HepG2 (cell line): Measurements from ENCODE around the gene ALDH9A1. TPM values are rescaled to one million over a fixed set of nuclear protein-coding genes. Genes with fewer than 3 reads are reported as not detected.

ENCODE experiments used
- ATAC-seq: fragments of 200-7000 bp; cut with Tn5 transposase; 3 replicates; pipeline ENCODE4 v1.9.1; 2020; ENCODE audit warnings: mild to moderate bottlenecking, moderate library complexity
- BruUV-seq: library from RNA; stranded (reverse); fragments of 400-500 nt; replicated peaks from 2 replicates; lab custom pipeline; 2021; lab: Mats Ljungman, UMichigan
- CTCF ChIA-PET: fragments of 300-600 bp; formaldehyde crosslinking; extraction: SDS; loops from one replicate; lab custom pipeline; 2021; ENCODE audit warnings: low total read pairs, inconsistent platforms, low intra/inter-chr PET ratio; lab: Yijun Ruan, JAX
- POLR2A ChIA-PET: fragments of 350-600 bp; sonication (Branson Sonifier 250); formaldehyde crosslinking; loops from one replicate; lab custom pipeline; 2020; ENCODE audit warnings: antibody characterized with exemption, inconsistent platforms; lab: Yijun Ruan, JAX
- DNase-seq: peaks from one replicate; pipeline ENCODE4 v3.0.0-alpha.2; 2015; ENCODE audit warnings: low spot score
- FAIRE-seq: peaks from 3 replicates; lab custom pipeline; 2011; peaks lifted over from hg19 to GRCh38; lab: Jason Lieb, UNC
- H2AFZ ChIP-seq: one replicate; pipeline ENCODE4 v1.6.1; 2011; ENCODE audit warnings: low read length, inconsistent platforms
- H3K27ac ChIP-seq: fragments of 300-600 bp; 3 replicates; pipeline ENCODE4 v1.8.0; 2011; ENCODE audit warnings: mixed run types, mild to moderate bottlenecking, mixed read lengths, low read length, inconsistent platforms; ENCODE audit not compliant: insufficient read depth; ENCODE audit errors: extremely low read length
- H3K27me3 ChIP-seq, 2 experiments: fragments of 200-600 bp in 1 of 2; 2 replicates in 1 of 2; 3 replicates in 1 of 2; pipeline versions ENCODE4 v1.6.0 to v1.8.0; 2011; ENCODE audit warnings: low read length in 2 of 2, mild to moderate bottlenecking in 2 of 2, moderate library complexity in 2 of 2, inconsistent platforms in 1 of 2; ENCODE audit not compliant: insufficient read depth in 2 of 2, control insufficient read depth in 1 of 2
- H3K36me3 ChIP-seq, 2 experiments: fragments of 200-600 bp in 1 of 2; replicated peaks in 1 of 2; 2 replicates in 1 of 2; 3 replicates in 1 of 2; pipeline versions ENCODE4 v1.5.1 to v1.8.0; 2011; ENCODE audit warnings: low read length in 2 of 2, inconsistent platforms in 1 of 2; ENCODE audit not compliant: insufficient read depth in 2 of 2, control insufficient read depth in 1 of 2
- H3K4me1 ChIP-seq: 2 replicates; pipeline ENCODE4 v1.5.1; 2012; ENCODE audit warnings: low read length, inconsistent platforms; ENCODE audit not compliant: insufficient read depth
- H3K4me2 ChIP-seq: 2 replicates; pipeline ENCODE4 v1.6.0; 2011; ENCODE audit warnings: low read depth, low read length, inconsistent platforms
- H3K4me3 ChIP-seq, 3 experiments: fragments of 200-600 bp in 1 of 3; sonication (generic), shearing (Covaris generic) in 1 of 3; replicated peaks in 1 of 3; 2 replicates each; pipeline ENCODE4 v1.5.1; 2011 to 2016; ENCODE audit warnings: low read length in 3 of 3, inconsistent platforms in 2 of 3, low read depth in 2 of 3, mild to moderate bottlenecking in 2 of 3, control low read depth in 1 of 3, mixed read lengths in 1 of 3; ENCODE audit not compliant: insufficient read depth in 1 of 3
- H3K79me2 ChIP-seq: one replicate; pipeline ENCODE4 v1.6.1; 2011; ENCODE audit warnings: low read length, inconsistent platforms; ENCODE audit not compliant: insufficient read depth
- H3K9ac ChIP-seq: 2 replicates; pipeline ENCODE4 v1.6.0; 2011; ENCODE audit warnings: mild to moderate bottlenecking, low read depth, low read length, inconsistent platforms; ENCODE audit not compliant: insufficient read depth
- H3K9me3 ChIP-seq: 2 replicates; pipeline ENCODE4 v1.5.1; 2012; ENCODE audit warnings: mild to moderate bottlenecking, low read length
- H4K20me1 ChIP-seq: 2 replicates; pipeline ENCODE4 v1.6.0; 2011; ENCODE audit warnings: inconsistent platforms, mild to moderate bottlenecking, low read length, moderate library complexity; ENCODE audit not compliant: insufficient read depth
- ATF3 ChIP-seq: sonication (generic); formaldehyde crosslinking; IDR thresholded peaks from 2 replicates; pipeline ENCODE4 v1.4.0; 2020; ENCODE audit warnings: missing genetic modification reagents
- CCAR2 ChIP-seq: fragments of 200-400 bp; formaldehyde crosslinking; optimal IDR thresholded peaks from 2 replicates; pipeline ENCODE3; 2018; ENCODE audit warnings: low read depth, mild to moderate bottlenecking, low read length, moderate library complexity
- DNMT3B ChIP-seq: conservative IDR thresholded peaks from 2 replicates; pipeline ENCODE4 v1.6.1; 2016; ENCODE audit warnings: missing biosample characterization, control low read depth
- DRAP1 ChIP-seq: IDR thresholded peaks from 2 replicates; pipeline ENCODE4 v1.6.1; 2016; ENCODE audit warnings: missing genetic modification reagents, missing compliant biosample characterization
- KDM1A ChIP-seq: IDR thresholded peaks from 2 replicates; pipeline ENCODE4 v1.6.1; 2016; ENCODE audit warnings: missing compliant biosample characterization
- NBN ChIP-seq: fragments of 450-650 bp; conservative IDR thresholded peaks from 2 replicates; pipeline ENCODE4 v1.6.1; 2017
- NRL ChIP-seq: sonication (generic); formaldehyde crosslinking; IDR thresholded peaks from 2 replicates; pipeline ENCODE4 v1.5.0; 2020; ENCODE audit warnings: missing genetic modification reagents, mild to moderate bottlenecking, moderate library complexity, borderline replicate concordance
- PHF5A ChIP-seq: IDR thresholded peaks from one replicate; pipeline ENCODE4 v1.6.1; 2018; ENCODE audit warnings: low read depth, missing genetic modification reagents; ENCODE audit not compliant: unreplicated experiment
- POLR2G ChIP-seq: fragments of 200-400 bp; formaldehyde crosslinking; IDR thresholded peaks from 2 replicates; pipeline ENCODE4 v1.6.1; 2018; ENCODE audit warnings: mild to moderate bottlenecking, low read depth, low read length, moderate library complexity
- RFX5 ChIP-seq: IDR thresholded peaks from 2 replicates; pipeline ENCODE4 v1.6.1; 2011; ENCODE audit warnings: low read depth, low read length, improper control_type of control experiment
- SP4 ChIP-seq: sonication (generic); formaldehyde crosslinking; IDR thresholded peaks from 2 replicates; pipeline ENCODE4 v1.8.1; 2023; ENCODE audit warnings: mild to moderate bottlenecking, missing genetic modification reagents
- SSRP1 ChIP-seq: IDR thresholded peaks from 2 replicates; pipeline ENCODE4 v1.6.1; 2016; ENCODE audit warnings: control low read depth
- TSC22D2 ChIP-seq: sonication (generic); formaldehyde crosslinking; IDR thresholded peaks from 2 replicates; pipeline ENCODE4 v1.5.1; 2020; ENCODE audit warnings: missing genetic modification reagents, mild to moderate bottlenecking, borderline replicate concordance
- XRCC5 ChIP-seq: fragments of 200-400 bp; formaldehyde crosslinking; optimal IDR thresholded peaks from 2 replicates; pipeline ENCODE3; 2017; ENCODE audit warnings: mild to moderate bottlenecking, low read length
- ZBTB34 ChIP-seq: sonication (generic); formaldehyde crosslinking; IDR thresholded peaks from 2 replicates; pipeline ENCODE4 v1.8.0; 2022; ENCODE audit warnings: mild to moderate bottlenecking, missing genetic modification reagents
- ZNF143 ChIP-seq: sonication (generic); formaldehyde crosslinking; IDR thresholded peaks from 2 replicates; pipeline ENCODE4 v1.4.0; 2020; ENCODE audit warnings: missing genetic modification reagents
- ZNF292 ChIP-seq: sonication (generic); formaldehyde crosslinking; IDR thresholded peaks from 2 replicates; pipeline ENCODE4 v1.8.1; 2022; ENCODE audit warnings: mild to moderate bottlenecking, low read depth, missing genetic modification reagents, borderline replicate concordance
- ZNF512B ChIP-seq: sonication (generic); formaldehyde crosslinking; IDR thresholded peaks from 2 replicates; pipeline ENCODE4 v1.5.1; 2020; ENCODE audit warnings: missing genetic modification reagents, mild to moderate bottlenecking, borderline replicate concordance
- ZNF605 ChIP-seq: sonication (generic); formaldehyde crosslinking; IDR thresholded peaks from 2 replicates; pipeline ENCODE4 v1.8.0; 2022; ENCODE audit warnings: mild to moderate bottlenecking, missing genetic modification reagents
- ZSCAN9 ChIP-seq: IDR thresholded peaks from 2 replicates; pipeline ENCODE4 v1.6.1; 2016; ENCODE audit warnings: borderline replicate concordance
- ZZZ3 ChIP-seq: sonication (generic); formaldehyde crosslinking; IDR thresholded peaks from 2 replicates; pipeline ENCODE4 v1.4.0; 2020; ENCODE audit warnings: missing genetic modification reagents, mild to moderate bottlenecking, borderline replicate concordance
- WGBS: methylation state at CpG from one replicate; pipeline ENCODE4 v1.1.6; 2017; ENCODE audit warnings: low lambda C conversion rate; 5-methylcytosine and 5-hydroxymethylcytosine counted together
- in situ Hi-C: cut with HindIII; loops from 2 replicates; pipeline ENCODE4 v1.10.0; 2017; ENCODE audit warnings: low pct_unique_long_range_greater_than_20kb; ENCODE audit not compliant: extremely low pct_ligation_motif_present
- intact Hi-C: fragments of 100-400 bp; cut with micrococcal nuclease; formaldehyde crosslinking; loops from one replicate; pipeline ENCODE4 v1.10.0; 2022; ENCODE audit not compliant: unreplicated experiment
- polyA plus RNA-seq, 8 experiments: library from polyadenylated mRNA; depleted of rRNA in 3 of 8; stranded (reverse) in 7 of 8; unstranded in 1 of 8; fragments of >200 nt; fragmentation: Illumina TruSeq in 4 of 8; extraction: Trizol in 4 of 8; gene quantifications; 2 replicates each; pipeline versions ENCODE4 v1.2.1 to v1.2.3, GENCODE V29; 2011 to 2016; ENCODE audit warnings: low read depth in 4 of 8, missing spikeins in 1 of 8, mixed read lengths in 1 of 8; ENCODE audit not compliant: insufficient read depth in 1 of 8
- total RNA-seq, 5 experiments: library from RNA; depleted of rRNA; stranded (reverse); fragments of >200 nt; fragmentation: Illumina TruSeq; extraction: Trizol; gene quantifications; 2 replicates each; pipeline ENCODE4 v1.2.3, GENCODE V29; 2016; ENCODE audit warnings: low read depth in 1 of 5

The ALDH9A1 gene
- total and polyA plus RNA-seq, 2 of the 13 experiments (the other 11 are each of a cell fraction or from before 2014, with no cell fraction given) = 27.5 to 38.5 TPM

GRCh38 chr1:165630629-165631341, 67.6 kb downstream of the ALDH9A1 start, which contains the start of gene MGST3:
TSS of gene MGST3 (plus strand) at chr1:165631234. CDS start at chr1:165649848, 18,614 bp downstream.
- WGBS = 3% methylated on average over 16 of the region's 56 CpGs
- ATAC-seq (peak; percentile 94), DNase-seq (peak; percentile 91), FAIRE-seq (peak; percentile 56)
- peak within 1 kb of the TSS; percentile 87 for H3K27ac ChIP-seq
- in situ Hi-C loops (no loop called here), intact Hi-C loops (loop anchor here (1.0 to 2.0 kb wide), 2 partner anchors 30 to 68 kb away; partner anchors contain the start of gene ALDH9A1)
- H3K9me3 ChIP-seq = no peaks in the 10 kb centered on the region
- ChIA-PET CTCF (no interaction called here), POLR2A (interaction anchor here (0.6 to 1.5 kb wide), 10 partner anchors 15 to 280 kb away, joined by 3 to 9 read pairs (median 4); partner anchors contain the start of gene ALDH9A1)
- peak within 1 kb of the TSS; percentile 86 for H3K4me2 ChIP-seq
- BruUV-seq = no TSS peak
- no peaks in the 10 kb centered on the region for H3K79me2 ChIP-seq
- peak within 1 kb of the TSS; percentile 73 for H2AFZ ChIP-seq
- H4K20me1 ChIP-seq = no peaks in the 10 kb centered on the region
- H3K4me1 ChIP-seq = peaks cover 36% of the 10 kb centered on the region
- peak within 1 kb of the TSS; percentile 79 for H3K9ac ChIP-seq
- H3K4me3 ChIP-seq = peak within 1 kb of the TSS; percentile 69 to 85 (median 82)
- H3K27me3 ChIP-seq = peaks cover 0 to 4% of the 10 kb centered on the region in 2 experiments; a peak in 1 of 5 replicates
- H3K36me3 ChIP-seq = no peaks in the 10 kb centered on the region
- TF ChIP-seq DNMT3B (CRISPR knock-in tag) (no peak), NRL (no peak), ZNF605 (CRISPR knock-in tag) (peak; percentile 92), NBN (no peak), POLR2G (peak; percentile 83), XRCC5 (peak; percentile 44), ZNF143 (CRISPR knock-in tag) (no peak; the same call in none of the 2 replicates), ZBTB34 (CRISPR knock-in tag) (no peak), TSC22D2 (CRISPR knock-in tag) (no peak), SP4 (CRISPR knock-in tag) (peak; percentile 86), ZSCAN9 (no peak; the same call in 1 of the 2 replicates), SSRP1 (no peak), KDM1A (no peak), RFX5 (no peak), ZNF512B (CRISPR knock-in tag) (no peak), DRAP1 (CRISPR knock-in tag) (peak; percentile 47; the same call in 1 of the 2 replicates), ZZZ3 (CRISPR knock-in tag) (peak; percentile 19; the same call in 1 of the 2 replicates), CCAR2 (no peak), PHF5A (no peak), ZNF292 (peak; percentile 29; the same call in 1 of the 2 replicates), ATF3 (CRISPR knock-in tag) (no peak)
